Measurements from ENCODE around the gene ZDHHC17. TPM values are rescaled to one million over a fixed set of nuclear protein-coding genes. Genes with fewer than 3 reads are reported as not detected.
A peak's percentile ranks its signal among the peaks of the same experiment; 100 is the strongest.

The ZDHHC17 gene
- total RNA-seq, 1 experiment from 2014 or later: 35.3 TPM

DNA sequence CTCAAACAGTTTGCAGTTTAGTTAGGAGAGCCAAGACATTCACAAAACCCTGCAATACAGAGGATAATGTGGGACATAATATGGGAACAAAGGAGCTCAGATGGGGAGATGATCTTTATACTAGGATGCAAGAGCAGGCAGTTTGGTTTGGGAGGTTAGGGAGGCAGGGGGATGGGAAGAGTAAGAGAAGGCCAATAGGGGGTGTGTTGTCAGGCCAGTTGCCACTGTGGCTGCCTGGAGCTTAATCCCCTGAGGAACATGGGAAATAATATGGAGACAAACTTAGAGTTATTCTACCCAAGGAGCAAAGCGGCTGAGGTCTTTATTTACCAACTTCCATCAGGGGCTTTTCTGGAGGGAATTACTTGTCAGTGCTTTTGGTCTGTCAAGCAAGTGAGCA is 124.9 kb downstream of the ZDHHC17 start:
- Histone ChIP-seq H4K20me1 (ENCODE audit: low read length) (no peaks in the 10 kb centered on the region), H2AFZ (ENCODE audit: low read length) (no peak overlapping the region), H3K4me3 (ENCODE audit: low read length) (no peak overlapping the region), H3K9me2 (replicated peaks; ENCODE audit: low read length) (no peaks in the 10 kb centered on the region), H3K79me2 (ENCODE audit: low read length) (no peaks in the 10 kb centered on the region), H3K9ac (ENCODE audit: low read length) (no peak overlapping the region), H3K27me3 (ENCODE audit: low read length) (no peaks in the 10 kb centered on the region), H3K4me2 (ENCODE audit: low read length) (no peak overlapping the region), H3K9me3 (ENCODE audit: low read length) (peaks cover under 1% of the 10 kb centered on the region; the same call in 1 of the 2 replicates), H3K4me1 (ENCODE audit: insufficient read depth, low read length) (0 out of 2 replicates have a peak, but pooled peaks cover 3% of the 10 kb centered on the region), H3K36me3 (ENCODE audit: low read depth, low read length) (no peaks in the 10 kb centered on the region), H3K27ac (ENCODE audit: low read length) (no peak overlapping the region), H3F3A (ENCODE audit: low read length, unreplicated experiment) (no peaks in the 10 kb centered on the region)
- ATAC-seq: no peak
- ChIA-PET CTCF (no interaction called here), POLR2A (ENCODE audit: unreplicated experiment) (no interaction called here)
- no TSS peak for BruUV-seq (replicated peaks)
- intact Hi-C loops (cut with micrococcal nuclease): no loop called here
- DNase-seq: no peak
- TF ChIP-seq EZH2phosphoT487 (IDR thresholded peaks at IDR 0.05; ENCODE audit: borderline replicate concordance, low read length) (no peak), EZH2 (IDR thresholded peaks at IDR 0.05; ENCODE audit: low read length, unreplicated experiment) (no peak)
- TF ChIP-seq, protein P1, sequence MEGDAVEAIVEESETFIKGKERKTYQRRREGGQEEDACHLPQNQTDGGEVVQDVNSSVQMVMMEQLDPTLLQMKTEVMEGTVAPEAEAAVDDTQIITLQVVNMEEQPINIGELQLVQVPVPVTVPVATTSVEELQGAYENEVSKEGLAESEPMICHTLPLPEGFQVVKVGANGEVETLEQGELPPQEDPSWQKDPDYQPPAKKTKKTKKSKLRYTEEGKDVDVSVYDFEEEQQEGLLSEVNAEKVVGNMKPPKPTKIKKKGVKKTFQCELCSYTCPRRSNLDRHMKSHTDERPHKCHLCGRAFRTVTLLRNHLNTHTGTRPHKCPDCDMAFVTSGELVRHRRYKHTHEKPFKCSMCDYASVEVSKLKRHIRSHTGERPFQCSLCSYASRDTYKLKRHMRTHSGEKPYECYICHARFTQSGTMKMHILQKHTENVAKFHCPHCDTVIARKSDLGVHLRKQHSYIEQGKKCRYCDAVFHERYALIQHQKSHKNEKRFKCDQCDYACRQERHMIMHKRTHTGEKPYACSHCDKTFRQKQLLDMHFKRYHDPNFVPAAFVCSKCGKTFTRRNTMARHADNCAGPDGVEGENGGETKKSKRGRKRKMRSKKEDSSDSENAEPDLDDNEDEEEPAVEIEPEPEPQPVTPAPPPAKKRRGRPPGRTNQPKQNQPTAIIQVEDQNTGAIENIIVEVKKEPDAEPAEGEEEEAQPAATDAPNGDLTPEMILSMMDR (conservative IDR thresholded peaks at IDR 0.05; ENCODE audit: low read depth, low read length): no peak

DNA sequence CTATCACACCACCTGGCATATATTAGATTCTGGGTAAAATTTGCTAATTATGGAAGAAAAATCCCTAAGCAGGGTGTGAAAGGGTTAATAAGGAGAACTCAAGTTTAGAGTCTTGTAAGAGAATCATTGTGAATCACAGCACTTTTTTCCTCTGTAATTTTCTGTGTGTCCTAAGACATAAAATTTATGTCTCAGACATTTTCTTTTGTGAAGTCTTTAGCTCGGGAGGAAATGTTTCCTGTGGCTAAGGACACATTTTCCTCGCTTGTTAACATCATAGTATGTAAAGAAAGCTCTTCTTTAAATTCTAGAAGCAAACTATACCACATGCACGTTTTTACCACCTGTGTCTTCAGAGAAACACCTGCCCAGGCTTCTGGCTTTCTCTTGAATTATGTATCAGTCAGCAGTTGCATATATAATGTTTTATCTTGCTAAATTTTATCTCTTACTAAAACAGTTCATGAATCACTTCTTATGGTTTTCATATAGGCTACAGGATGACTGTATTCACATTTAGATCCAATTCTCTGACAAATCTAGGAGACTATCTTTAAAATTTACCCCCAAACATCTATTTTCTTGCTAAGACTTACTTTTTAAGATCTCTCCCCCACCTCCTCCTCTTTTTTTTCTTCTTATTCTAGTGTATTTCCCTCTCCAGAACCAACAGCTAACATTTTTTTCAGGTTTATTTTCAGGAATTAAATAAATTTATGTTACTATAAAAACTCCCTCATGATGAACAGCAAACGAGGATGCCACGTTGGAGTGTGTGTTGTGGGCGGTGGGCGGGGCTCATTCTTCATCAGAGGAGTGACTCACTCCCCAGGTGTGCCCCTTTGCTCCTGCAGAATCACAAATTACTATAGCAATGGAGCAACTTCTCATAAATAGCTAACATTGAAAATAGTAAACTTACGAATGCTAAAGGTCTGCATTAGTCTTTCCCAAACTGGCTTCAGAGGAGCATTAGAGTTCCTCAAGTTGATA is 126.5 kb downstream of the ZDHHC17 start:
- TF ChIP-seq, protein P1 (conservative IDR thresholded peaks at IDR 0.05; ENCODE audit: low read depth, low read length): no peak
- TF ChIP-seq EZH2 (IDR thresholded peaks at IDR 0.05; ENCODE audit: low read length, unreplicated experiment) (no peak), EZH2phosphoT487 (IDR thresholded peaks at IDR 0.05; ENCODE audit: borderline replicate concordance, low read length) (no peak)
- H3K27me3 ChIP-seq (ENCODE audit: low read length): no peaks in the 10 kb centered on the region
- peak; percentile 35; the same call in 1 of the 2 replicates for ATAC-seq
- no peak overlapping the region for H3K9ac ChIP-seq (ENCODE audit: low read length)
- H4K20me1 ChIP-seq (ENCODE audit: low read length): no peaks in the 10 kb centered on the region
- H3F3A ChIP-seq (ENCODE audit: low read length, unreplicated experiment): no peaks in the 10 kb centered on the region
- H3K27ac ChIP-seq (ENCODE audit: low read length): no peak overlapping the region
- H3K4me3 ChIP-seq (ENCODE audit: low read length): no peak overlapping the region
- no TSS peak for BruUV-seq (replicated peaks)
- 0 out of 2 replicates have a peak, but pooled peaks cover 3% of the 10 kb centered on the region for H3K4me1 ChIP-seq (ENCODE audit: insufficient read depth, low read length)
- ChIA-PET CTCF (interaction anchor here (1.3 kb wide), 1 partner anchor 120 kb away, joined by 4 read pairs; no protein-coding TSS in a partner anchor), POLR2A (ENCODE audit: unreplicated experiment) (no interaction called here)
- no peaks in the 10 kb centered on the region for H3K36me3 ChIP-seq (ENCODE audit: low read depth, low read length)
- intact Hi-C loops (cut with micrococcal nuclease): no loop called here
- H3K9me3 ChIP-seq (ENCODE audit: low read length): peaks cover 7% of the 10 kb centered on the region; the same call in 1 of the 2 replicates
- DNase-seq: peak; percentile 43
- H2AFZ ChIP-seq (ENCODE audit: low read length): peak overlapping the region; percentile 60
- no peak overlapping the region for H3K4me2 ChIP-seq (ENCODE audit: low read length)
- H3K9me2 ChIP-seq (replicated peaks; ENCODE audit: low read length): no peaks in the 10 kb centered on the region
- H3K79me2 ChIP-seq (ENCODE audit: low read length): no peaks in the 10 kb centered on the region

All from PC-3 (cell line).